ENCODE data around the gene MAB21L4.

GRCh38 chr2:240865391-240865790, 30.6 kb downstream of the MAB21L4 start:
- TF ChIP-seq FOSL2 (IDR thresholded peaks at IDR 0.05; ENCODE audit: borderline replicate concordance, low read depth) (no peak), GABPA (IDR thresholded peaks at IDR 0.05; ENCODE audit: low read depth) (no peak), USF2 (IDR thresholded peaks at IDR 0.05; ENCODE audit: borderline replicate concordance, low read depth, low read length) (no peak), CTCF (IDR thresholded peaks at IDR 0.05) (no peak), FOXJ3 (CRISPR knock-in tag; IDR thresholded peaks at IDR 0.05) (no peak), SIN3A (IDR thresholded peaks at IDR 0.05; ENCODE audit: borderline replicate concordance, low read depth, low read length) (no peak), USF1 (IDR thresholded peaks at IDR 0.05; ENCODE audit: borderline replicate concordance, low read depth) (no peak), RFX5 (IDR thresholded peaks at IDR 0.05; ENCODE audit: low read length) (no peak)
